Measurements from ENCODE around the gene ARHGAP18. TPM values are rescaled to one million over a fixed set of nuclear protein-coding genes. Genes with fewer than 3 reads are reported as not detected.

Gene ARHGAP18
- total RNA-seq, 1 donor from 2014 or later, result 7.9 TPM

DNA sequence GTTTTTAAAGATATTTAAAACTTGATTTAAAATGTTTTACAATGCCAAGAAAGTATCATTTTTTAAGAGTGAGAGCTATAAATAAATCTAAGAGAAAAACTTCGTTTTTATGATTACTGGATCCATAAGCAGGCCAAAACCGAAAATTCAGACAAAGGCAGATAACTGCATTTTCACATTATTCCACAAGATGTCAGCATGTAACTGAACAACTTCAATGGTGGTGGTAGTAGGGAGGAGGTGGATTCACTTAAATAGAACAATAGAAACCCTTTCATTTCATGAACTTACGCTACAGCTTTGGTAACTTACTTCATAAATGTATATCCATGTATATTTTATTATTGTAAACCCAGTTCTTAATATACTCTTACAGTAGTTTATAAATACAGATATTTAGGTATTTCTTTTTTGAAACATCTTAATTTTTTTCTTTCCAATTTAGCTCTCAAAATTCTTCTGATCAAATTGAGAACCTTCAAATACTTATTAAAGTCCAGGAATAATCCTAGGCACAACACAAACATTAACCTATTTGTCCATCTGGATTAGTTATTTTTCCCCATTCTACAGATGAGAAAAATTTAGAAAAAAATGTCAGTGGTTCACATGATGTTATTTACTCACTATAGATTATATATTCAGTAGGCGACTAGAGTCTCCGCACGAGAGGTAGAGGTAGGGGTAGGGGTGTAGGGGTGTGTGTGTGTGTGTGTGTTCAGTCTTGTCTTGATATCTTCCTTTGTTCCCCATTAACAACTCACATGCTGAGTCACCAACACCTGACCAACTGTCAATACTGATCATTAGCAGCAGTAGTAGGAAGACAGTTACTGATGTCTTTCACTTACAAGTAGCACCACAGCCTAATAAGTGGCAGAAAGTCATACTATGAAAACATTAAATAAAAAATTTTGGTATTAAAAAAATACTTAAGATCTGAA is 111.5 kb downstream of the ARHGAP18 start:
- H3K4me3 Mint-ChIP-seq (ENCODE audit: unreplicated experiment), result peak overlapping the region; percentile 35

GRCh38 chr6:129597023-129597713 is 112.8 kb downstream of the ARHGAP18 start:
- no peak for DNase-seq
- no peaks in the 10 kb centered on the region for H3K27me3 Mint-ChIP-seq (ENCODE audit: unreplicated experiment)
- no peaks in the 10 kb centered on the region for H3K36me3 Mint-ChIP-seq (ENCODE audit: unreplicated experiment)
- peaks cover 2% of the 10 kb centered on the region for H3K4me1 Mint-ChIP-seq (ENCODE audit: low read depth, unreplicated experiment)
- H3K4me3 Mint-ChIP-seq (ENCODE audit: unreplicated experiment), result no peak overlapping the region
- H3K27ac Mint-ChIP-seq (ENCODE audit: unreplicated experiment), result no peak overlapping the region
- H3K9me3 Mint-ChIP-seq (ENCODE audit: unreplicated experiment), result no peaks in the 10 kb centered on the region
- TF ChIP-seq, protein P1, sequence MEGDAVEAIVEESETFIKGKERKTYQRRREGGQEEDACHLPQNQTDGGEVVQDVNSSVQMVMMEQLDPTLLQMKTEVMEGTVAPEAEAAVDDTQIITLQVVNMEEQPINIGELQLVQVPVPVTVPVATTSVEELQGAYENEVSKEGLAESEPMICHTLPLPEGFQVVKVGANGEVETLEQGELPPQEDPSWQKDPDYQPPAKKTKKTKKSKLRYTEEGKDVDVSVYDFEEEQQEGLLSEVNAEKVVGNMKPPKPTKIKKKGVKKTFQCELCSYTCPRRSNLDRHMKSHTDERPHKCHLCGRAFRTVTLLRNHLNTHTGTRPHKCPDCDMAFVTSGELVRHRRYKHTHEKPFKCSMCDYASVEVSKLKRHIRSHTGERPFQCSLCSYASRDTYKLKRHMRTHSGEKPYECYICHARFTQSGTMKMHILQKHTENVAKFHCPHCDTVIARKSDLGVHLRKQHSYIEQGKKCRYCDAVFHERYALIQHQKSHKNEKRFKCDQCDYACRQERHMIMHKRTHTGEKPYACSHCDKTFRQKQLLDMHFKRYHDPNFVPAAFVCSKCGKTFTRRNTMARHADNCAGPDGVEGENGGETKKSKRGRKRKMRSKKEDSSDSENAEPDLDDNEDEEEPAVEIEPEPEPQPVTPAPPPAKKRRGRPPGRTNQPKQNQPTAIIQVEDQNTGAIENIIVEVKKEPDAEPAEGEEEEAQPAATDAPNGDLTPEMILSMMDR (IDR thresholded peaks at IDR 0.05; ENCODE audit: partially characterized antibody, unreplicated experiment), result no peak

More for the DNA sequence above, 111.5 kb downstream of the ARHGAP18 start:
- DNase-seq, result no peak
- H3K4me1 Mint-ChIP-seq (ENCODE audit: low read depth, unreplicated experiment), result peaks cover 2% of the 10 kb centered on the region
- peak overlapping the region; percentile 84 for H3K27ac Mint-ChIP-seq (ENCODE audit: unreplicated experiment)
- no peaks in the 10 kb centered on the region for H3K27me3 Mint-ChIP-seq (ENCODE audit: unreplicated experiment)
- TF ChIP-seq, protein P1 (IDR thresholded peaks at IDR 0.05; ENCODE audit: partially characterized antibody, unreplicated experiment), result peak; percentile 70
- no peaks in the 10 kb centered on the region for H3K9me3 Mint-ChIP-seq (ENCODE audit: unreplicated experiment)
- H3K36me3 Mint-ChIP-seq (ENCODE audit: unreplicated experiment), result no peaks in the 10 kb centered on the region

DNA sequence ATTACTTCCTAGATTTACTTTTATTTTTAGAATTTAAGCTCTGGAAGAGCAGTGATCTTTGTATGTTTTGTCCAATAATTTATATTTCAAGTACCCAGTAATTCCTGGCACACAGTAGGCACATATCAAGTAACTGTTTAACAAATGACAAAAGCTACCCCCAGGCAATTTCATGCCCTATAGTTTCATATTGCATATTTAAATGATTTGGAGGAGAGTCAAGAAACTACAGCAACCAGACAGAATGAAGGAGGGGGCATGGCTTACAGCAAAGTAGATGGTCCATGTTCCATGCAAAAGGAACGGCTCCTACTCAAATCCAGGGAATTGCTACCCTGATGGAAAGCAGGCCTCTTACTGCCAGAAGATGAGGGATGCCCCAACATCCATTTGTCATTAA is 113.5 kb downstream of the ARHGAP18 start:
- H3K36me3 Mint-ChIP-seq (ENCODE audit: unreplicated experiment), result no peaks in the 10 kb centered on the region
- no peak for DNase-seq
- peaks cover 2% of the 10 kb centered on the region for H3K4me1 Mint-ChIP-seq (ENCODE audit: low read depth, unreplicated experiment)
- no peak overlapping the region for H3K4me3 Mint-ChIP-seq (ENCODE audit: unreplicated experiment)
- no peaks in the 10 kb centered on the region for H3K9me3 Mint-ChIP-seq (ENCODE audit: unreplicated experiment)
- H3K27me3 Mint-ChIP-seq (ENCODE audit: unreplicated experiment), result no peaks in the 10 kb centered on the region
- TF ChIP-seq, protein P1 (IDR thresholded peaks at IDR 0.05; ENCODE audit: partially characterized antibody, unreplicated experiment), result no peak
- no peak overlapping the region for H3K27ac Mint-ChIP-seq (ENCODE audit: unreplicated experiment)

- TF ChIP-seq, protein P1 (IDR thresholded peaks at IDR 0.05; ENCODE audit: partially characterized antibody, unreplicated experiment), result no peak
- Mint-ChIP-seq H3K27ac (ENCODE audit: unreplicated experiment) (no peak overlapping the region), H3K36me3 (ENCODE audit: unreplicated experiment) (no peaks in the 10 kb centered on the region), H3K27me3 (ENCODE audit: unreplicated experiment) (no peaks in the 10 kb centered on the region), H3K4me3 (ENCODE audit: unreplicated experiment) (no peak overlapping the region), H3K4me1 (ENCODE audit: low read depth, unreplicated experiment) (no peaks in the 10 kb centered on the region), H3K9me3 (ENCODE audit: unreplicated experiment) (peaks cover 2% of the 10 kb centered on the region)
- DNase-seq, result no peak
These were observed 116.8 kb downstream of the ARHGAP18 start for GRCh38 chr6:129593233-129593564.
